Endometrial microvascular endothelial cells (primary cell): ENCODE results near the gene KCNE3. TPM values are rescaled to one million over a fixed set of nuclear protein-coding genes. Genes with fewer than 3 reads are reported as not detected.

ENCODE experiments used
- in situ Hi-C: cut with HindIII; loops from 2 replicates; pipeline ENCODE4 v1.10.0; 2017; ENCODE audit warnings: low sequenced_read_pairs, low pct_unique_long_range_greater_than_20kb; ENCODE audit errors: inconsistent ontology term
- total RNA-seq: library from RNA; depleted of rRNA; stranded (reverse); fragments of >200 nt; gene quantifications from one replicate; pipeline ENCODE4 v1.2.3, GENCODE V29; 2015; ENCODE audit errors: inconsistent ontology term

The KCNE3 gene
- total RNA-seq, 1 donor from 2014 or later: not detected

GRCh38 chr11:74473382-74474173 is 6.2 kb upstream of the KCNE3 start:
- in situ Hi-C loops: no loop called here

GRCh38 chr11:74471668-74472429 is 4.5 kb upstream of the KCNE3 start:
- in situ Hi-C loops: no loop called here

GRCh38 chr11:74471037-74471436 is 3.7 kb upstream of the KCNE3 start:
- in situ Hi-C loops: no loop called here

GRCh38 chr11:74470526-74470925 is 3.2 kb upstream of the KCNE3 start:
- in situ Hi-C loops: no loop called here

- in situ Hi-C loops: no loop called here
These were observed 1.6 kb upstream of the KCNE3 start for GRCh38 chr11:74468936-74469335.

GRCh38 chr11:74468521-74468920 is 1.2 kb upstream of the KCNE3 start:
- in situ Hi-C loops: no loop called here

GRCh38 chr11:74468058-74468457 is 709 bp upstream of the KCNE3 start:
- in situ Hi-C loops: no loop called here

GRCh38 chr11:74465291-74465708 is 2.0 kb downstream of the KCNE3 start:
- in situ Hi-C loops: no loop called here

- in situ Hi-C loops: no loop called here
These were observed 2.6 kb downstream of the KCNE3 start for GRCh38 chr11:74464746-74465145.

GRCh38 chr11:74463216-74463615 is 4.1 kb downstream of the KCNE3 start:
- in situ Hi-C loops: no loop called here

- in situ Hi-C loops: no loop called here
These were observed 4.7 kb downstream of the KCNE3 start for GRCh38 chr11:74462631-74463030.

- in situ Hi-C loops: no loop called here
These were observed 5.3 kb downstream of the KCNE3 start for GRCh38 chr11:74462009-74462408.

GRCh38 chr11:74460481-74461154 is 6.7 kb downstream of the KCNE3 start:
- in situ Hi-C loops: no loop called here

- in situ Hi-C loops: no loop called here
These were observed 7.3 kb downstream of the KCNE3 start for GRCh38 chr11:74460065-74460464.

- in situ Hi-C loops: no loop called here
These were observed 7.8 kb downstream of the KCNE3 start for GRCh38 chr11:74459584-74459983.

GRCh38 chr11:74457356-74457755 is 10.0 kb downstream of the KCNE3 start:
- in situ Hi-C loops: no loop called here

GRCh38 chr11:74453373-74453975 is 13.9 kb downstream of the KCNE3 start:
- in situ Hi-C loops: no loop called here

- in situ Hi-C loops: no loop called here
These were observed 15.0 kb downstream of the KCNE3 start for GRCh38 chr11:74452366-74452765.

- in situ Hi-C loops: no loop called here
These were observed 17.0 kb downstream of the KCNE3 start for GRCh38 chr11:74450318-74450717.
